NCI-H187 treated with DMSO at 0.1 percent for 48 hours (cell line): ENCODE data around the gene NACC1.

Source experiments
- DNase-seq: peaks from one replicate; lab custom pipeline; 2025; lab: John Stamatoyannopoulos, UW

Gene NACC1

GRCh38 chr19:13100031-13100588 is 18.0 kb upstream of the NACC1 start:
- no peak for DNase-seq

- no peak for DNase-seq
Observed at GRCh38 chr19:13100841-13101589, 17.0 kb upstream of the NACC1 start.

GRCh38 chr19:13101590-13102415 is 16.3 kb upstream of the NACC1 start:
- no peak for DNase-seq

- no peak for DNase-seq
Observed at GRCh38 chr19:13102416-13102665, 15.7 kb upstream of the NACC1 start.

- DNase-seq: no peak
Observed at GRCh38 chr19:13102666-13103580, 15.1 kb upstream of the NACC1 start, which contains the start of gene LYL1. Gene LYL1 (minus strand): TSS chr19:13102858. CDS start chr19:13101171, 1,687 bp downstream.

- DNase-seq: no peak
Observed at GRCh38 chr19:13103581-13104359, 14.3 kb upstream of the NACC1 start.

GRCh38 chr19:13104360-13104847 is 13.7 kb upstream of the NACC1 start:
- DNase-seq: no peak

GRCh38 chr19:13104848-13105711 is 13.0 kb upstream of the NACC1 start:
- DNase-seq: no peak

- no peak for DNase-seq
Observed at GRCh38 chr19:13109361-13110098, 8.5 kb upstream of the NACC1 start.

- DNase-seq: no peak
Observed at GRCh38 chr19:13110099-13110610, 7.9 kb upstream of the NACC1 start.

- no peak for DNase-seq
Observed at GRCh38 chr19:13112555-13112954, 5.5 kb upstream of the NACC1 start.

- DNase-seq: no peak
Observed at GRCh38 chr19:13115936-13116281, 2.2 kb upstream of the NACC1 start.

- peak; percentile 37 for DNase-seq
Observed at GRCh38 chr19:13116282-13117175, 1.5 kb upstream of the NACC1 start, which contains the start of gene TRMT1. Gene TRMT1 (minus strand): TSS chr19:13116740. CDS start chr19:13116399, 341 bp downstream.

- DNase-seq: no peak
Observed at GRCh38 chr19:13117176-13117771, 790 bp upstream of the NACC1 start.

GRCh38 chr19:13118424-13119193 is 545 bp downstream of the NACC1 start:
- DNase-seq: no peak

GRCh38 chr19:13119627-13120026 is 1.6 kb downstream of the NACC1 start:
- no peak for DNase-seq

GRCh38 chr19:13120031-13120430 is 2.0 kb downstream of the NACC1 start:
- no peak for DNase-seq
